NOMO-1 (cell line): Measurements from ENCODE around the gene RRP9.
"Not testable (repeated sequence)": the region's sequence is repeated elsewhere in the genome, so short reads cannot be mapped to it uniquely, and the experiment has no call there.

ENCODE experiments used
- DNase-seq, 2 experiments: peaks; one replicate each; lab custom pipeline; 2025; ENCODE audit not compliant: unreplicated experiment in 2 of 2; lab: John Stamatoyannopoulos, UW

RRP9 gene

DNA sequence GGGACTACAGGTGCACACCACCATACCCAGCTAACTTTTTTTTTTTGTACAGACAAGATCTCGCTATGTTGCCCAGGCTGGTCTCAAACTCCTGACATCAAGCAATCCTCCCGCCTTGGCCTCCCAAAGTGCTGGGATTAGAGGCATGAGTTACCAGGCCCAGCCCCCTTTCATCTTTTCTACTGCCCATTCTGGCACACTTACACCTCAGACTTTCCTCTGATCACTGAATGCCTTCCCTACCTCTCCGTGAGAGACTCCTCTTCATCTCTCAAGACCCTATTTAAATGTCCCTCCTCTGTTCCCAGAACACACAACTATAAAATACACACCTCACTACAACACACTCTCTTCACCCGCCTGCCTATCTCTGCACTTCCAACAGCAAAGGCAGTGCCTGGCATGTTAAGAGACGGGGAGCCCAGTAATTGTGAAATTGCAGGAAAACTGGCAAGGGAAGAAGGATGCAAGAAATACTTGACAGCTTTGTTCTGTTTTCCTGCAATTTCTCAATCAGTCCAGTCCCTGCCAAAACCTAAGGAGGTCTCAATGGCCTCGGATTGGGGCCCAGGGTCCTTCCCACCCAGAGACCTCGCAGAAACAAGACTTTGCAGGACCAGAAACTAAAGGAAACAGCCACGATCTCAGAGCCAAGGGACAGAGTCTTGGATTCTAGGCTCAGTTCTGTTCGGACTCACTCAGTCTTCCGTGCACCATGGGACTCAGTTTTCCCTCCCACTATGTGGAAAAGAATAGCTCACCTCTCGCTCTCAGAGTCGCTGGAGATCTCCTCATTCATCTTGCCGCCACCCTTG lies 849 bp downstream of the RRP9 start:
- no peak for DNase-seq

DNA sequence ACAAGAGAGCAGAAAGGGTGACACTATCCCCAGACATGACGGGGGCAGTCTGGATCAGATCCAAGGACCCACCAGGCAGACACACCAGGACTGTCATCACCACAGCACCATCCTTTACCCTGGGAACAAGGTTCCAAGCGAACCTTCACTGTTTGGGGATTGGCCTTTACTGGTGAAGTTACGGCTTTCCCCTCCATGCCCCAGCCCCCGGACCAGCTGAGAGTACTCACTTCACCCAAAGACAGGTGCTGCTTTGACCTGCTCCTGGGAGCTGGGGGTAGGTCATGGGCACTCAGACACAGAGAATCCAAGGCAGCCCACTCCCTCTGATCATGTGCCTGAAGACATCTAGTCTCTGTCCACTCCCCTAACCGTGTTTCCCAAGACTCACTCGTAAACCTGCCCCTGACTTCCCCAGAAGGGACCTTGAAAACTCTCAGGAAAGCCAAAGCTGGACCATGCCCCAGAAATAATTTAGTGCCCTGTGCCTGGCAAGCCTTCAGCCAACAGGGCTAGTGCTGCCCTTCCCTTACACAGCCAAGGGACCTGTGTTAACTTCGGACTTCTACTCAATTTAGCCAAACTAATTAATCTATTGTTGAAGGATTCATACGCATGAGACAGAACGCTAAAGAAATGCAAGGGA lies 2.8 kb downstream of the RRP9 start:
- no peak for DNase-seq

DNA sequence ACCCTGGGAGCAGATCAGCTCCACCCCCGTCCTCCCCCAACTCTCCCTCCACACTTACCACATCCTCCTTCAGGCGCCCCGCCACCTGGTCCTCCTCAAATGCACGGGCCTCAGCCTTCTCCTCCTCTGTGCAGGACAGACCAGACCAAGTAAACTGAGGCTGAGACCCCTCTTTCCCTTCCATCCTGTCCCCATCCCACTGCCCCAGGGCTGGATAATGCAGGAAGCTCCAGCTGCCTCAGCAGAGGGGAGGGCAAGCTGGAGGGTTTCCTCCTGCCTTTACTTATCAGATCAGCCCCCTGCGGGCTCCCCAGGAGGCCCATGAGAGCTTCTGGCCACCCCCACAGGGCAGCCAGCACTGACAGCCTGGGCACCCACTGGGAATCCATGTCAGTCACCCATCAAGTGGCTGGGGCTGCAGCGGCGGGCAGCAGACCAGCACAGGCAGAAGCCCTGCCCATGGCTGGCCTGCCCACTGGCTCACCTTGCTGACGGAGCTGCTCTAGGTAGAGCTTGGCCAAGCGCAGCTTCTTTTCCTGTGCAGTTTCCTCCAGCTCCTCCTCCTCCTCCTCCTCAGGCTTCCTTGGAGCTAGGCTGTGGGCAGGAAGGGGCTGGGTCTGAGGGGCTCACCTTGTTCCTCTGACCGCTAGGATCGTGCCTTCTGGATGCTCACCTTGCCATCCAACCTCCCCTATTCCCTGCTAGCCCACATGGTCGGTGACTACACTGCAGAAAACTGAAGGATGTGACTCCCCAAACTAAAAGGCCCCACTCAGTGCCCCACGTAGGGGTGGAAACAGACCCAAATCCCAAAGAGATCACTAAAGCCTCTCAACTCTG lies 3.9 kb downstream of the RRP9 start:
- no peak for DNase-seq

- no peak for DNase-seq
Measured at GRCh38 chr3:51937014-51937413, 4.7 kb downstream of the RRP9 start.

DNA sequence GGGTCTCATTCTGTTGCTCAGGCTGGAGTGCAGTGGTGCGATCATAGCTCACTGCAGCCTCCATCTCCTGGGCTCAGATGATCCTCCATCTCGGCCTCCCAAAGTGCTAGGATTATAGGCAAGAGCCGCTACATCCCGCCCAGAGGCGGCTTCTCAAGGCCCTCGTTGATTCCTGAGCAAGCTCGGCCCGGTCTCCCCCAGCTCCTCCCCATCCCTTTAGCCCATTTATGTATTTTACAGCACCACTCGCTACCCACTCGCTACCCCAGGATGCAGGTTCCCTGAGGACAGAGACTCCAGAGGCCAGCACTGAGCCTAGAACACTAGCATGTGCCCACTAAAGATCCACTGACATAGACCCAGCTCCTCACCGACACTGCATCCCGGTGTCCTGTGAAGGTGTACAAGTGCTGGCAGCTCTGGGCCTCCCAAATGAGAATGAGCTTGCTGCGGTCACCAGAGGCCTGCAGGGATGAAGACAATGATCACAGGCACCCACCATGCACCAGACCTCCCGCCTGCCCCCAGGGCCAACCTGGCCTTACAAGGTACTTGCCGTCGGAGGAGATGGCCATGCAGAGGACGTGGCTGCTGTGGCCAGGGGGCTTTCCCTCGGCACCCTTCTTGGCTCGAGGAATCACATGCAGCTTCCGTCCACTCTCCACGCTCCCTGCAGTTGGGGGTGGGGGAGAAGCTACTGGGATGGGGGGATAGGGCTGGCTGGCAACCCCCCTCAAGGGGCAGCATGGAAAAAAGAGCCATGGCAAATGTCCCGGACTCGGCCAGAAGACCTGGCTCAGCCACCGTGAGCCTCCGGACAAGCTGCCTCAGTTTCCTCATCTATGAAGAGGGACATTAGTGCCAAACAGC lies 5.6 kb downstream of the RRP9 start:
- no peak for DNase-seq

DNA sequence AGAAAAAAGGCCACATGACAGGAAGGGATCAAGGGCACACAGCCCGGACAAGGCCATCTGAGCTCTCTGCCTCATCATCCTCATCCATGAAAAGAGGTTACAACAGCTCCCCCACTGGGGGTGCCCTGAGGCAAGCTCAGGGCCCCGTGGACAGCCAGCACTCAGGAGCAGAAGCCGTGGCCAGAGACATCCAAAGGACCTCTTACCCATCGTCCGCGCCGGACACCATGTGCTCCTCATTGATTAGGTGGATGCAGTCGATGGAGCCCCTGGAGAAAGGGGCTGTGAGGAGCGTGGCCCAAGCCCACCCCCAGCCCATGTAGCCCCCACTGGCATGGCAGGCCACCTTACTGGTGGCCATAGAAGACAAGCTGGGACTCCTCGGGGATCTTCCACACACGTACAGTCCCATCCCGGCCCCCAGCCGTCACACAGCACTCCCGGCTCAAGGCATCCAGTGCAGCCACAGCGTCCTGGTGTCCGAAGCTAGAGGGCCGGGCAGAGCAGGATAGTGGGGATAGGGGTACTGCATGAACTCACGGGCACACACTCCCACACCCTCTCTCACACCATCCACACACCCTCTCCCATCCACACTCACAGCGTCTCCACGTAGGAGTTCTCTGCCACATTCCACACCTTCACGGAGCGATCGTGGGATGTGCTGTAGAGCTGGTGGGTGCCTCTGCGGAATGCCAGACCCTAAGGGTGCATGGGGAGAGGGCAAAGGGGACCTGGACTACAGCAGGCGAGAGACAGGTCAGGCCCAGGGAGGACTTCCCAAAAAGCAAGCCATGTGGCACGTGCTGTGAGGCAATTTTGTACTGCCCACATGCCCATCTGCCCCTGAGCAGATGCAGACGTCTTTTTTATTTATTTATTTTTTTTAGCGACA lies 6.5 kb downstream of the RRP9 start:
- no peak for DNase-seq

DNA sequence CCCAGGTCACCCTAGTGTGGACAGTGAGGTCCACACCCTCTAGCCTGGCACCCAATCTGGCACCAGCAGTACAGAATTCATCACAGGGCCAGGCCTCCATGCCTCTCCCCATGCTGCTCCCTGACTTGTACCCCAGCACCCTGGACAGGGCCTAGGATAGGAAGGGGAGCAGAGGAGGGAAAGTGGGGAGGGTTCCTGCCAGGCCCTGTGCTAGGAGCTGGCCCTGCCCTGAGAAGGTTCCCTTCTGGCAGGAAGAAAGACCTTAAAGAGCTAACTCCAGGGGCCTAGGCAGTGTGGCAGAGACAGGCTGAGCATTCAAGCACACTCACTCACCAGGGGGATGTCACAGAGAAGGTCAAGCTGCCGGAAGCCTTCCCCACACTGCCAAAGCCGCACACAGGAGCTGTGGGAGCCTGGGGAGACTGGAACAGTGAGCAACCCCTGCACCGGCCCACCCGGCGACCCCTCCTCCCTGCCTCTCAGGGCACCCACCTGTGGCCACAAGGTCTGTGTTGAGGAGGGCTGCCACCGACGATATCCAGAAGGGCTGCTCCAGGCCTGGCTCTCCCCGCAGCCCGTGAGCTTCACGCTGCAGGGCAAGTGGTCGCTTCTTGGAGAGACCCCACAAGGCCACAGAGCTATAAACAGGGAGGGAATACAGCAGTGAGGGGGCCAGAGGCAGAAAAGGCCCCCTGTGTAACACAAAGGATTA lies 7.4 kb downstream of the RRP9 start:
- DNase-seq, result no peak

DNA sequence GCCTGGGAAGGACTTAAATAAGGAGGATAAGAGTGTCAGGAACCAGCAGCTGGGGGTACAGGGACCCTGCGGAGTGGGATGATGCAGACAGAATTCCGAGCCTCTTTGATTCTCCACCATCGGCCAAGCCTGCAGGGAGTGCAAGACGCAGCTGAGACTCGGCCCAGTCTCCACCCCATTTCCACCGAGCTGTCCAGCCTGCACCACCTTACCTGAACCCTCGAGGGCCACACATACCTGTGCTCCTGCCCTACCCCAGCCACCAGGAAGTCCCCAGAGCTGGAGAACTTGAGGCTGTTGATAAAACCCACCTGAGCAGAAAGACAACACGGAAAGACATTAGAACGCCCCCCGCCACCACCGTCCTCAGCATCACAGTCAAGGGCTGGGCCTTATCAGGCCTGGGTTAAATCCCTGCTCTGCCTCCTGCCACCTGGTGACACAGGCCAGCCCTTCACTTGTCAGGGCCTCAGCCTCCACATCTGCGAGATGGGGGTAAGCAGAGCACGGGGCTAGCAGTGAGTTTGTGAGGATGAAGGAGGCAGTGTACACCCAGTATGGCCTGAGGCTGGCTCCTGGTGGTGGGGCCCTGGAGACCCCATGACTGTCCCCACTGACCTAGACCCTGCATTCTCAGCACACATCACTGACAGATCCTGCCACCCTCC lies 8.1 kb downstream of the RRP9 start:
- DNase-seq, result no peak

GRCh38 chr3:51932471-51933370 lies 9.0 kb downstream of the RRP9 start:
- no peak for DNase-seq

DNA sequence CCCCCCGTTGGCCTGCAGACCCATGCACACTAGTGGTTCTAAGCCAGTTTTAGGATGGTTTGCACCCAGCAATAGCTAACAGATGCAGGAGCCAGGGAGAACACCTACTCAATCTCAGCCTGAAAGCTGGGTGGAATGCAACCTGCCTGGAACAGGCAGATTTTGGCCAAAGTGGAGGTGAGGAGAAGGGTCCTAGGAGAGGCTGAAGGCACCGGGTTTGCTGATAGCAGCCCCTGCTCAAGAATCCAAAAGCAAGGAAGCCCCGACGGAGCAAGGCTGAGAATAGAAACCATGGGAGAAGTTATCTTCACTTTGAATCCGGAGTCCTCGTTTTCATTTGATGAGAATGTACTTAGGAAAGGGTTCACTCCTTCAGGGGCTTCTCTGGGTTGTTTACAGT lies 9.9 kb downstream of the RRP9 start:
- no peak for DNase-seq

GRCh38 chr3:51930439-51930838 lies 11.3 kb downstream of the RRP9 start:
- DNase-seq, result no peak

- DNase-seq, result peak in 1 of 2 experiments; percentile 14
Measured at GRCh38 chr3:51929420-51930003, 12.2 kb downstream of the RRP9 start.

GRCh38 chr3:51928981-51929380 lies 12.7 kb downstream of the RRP9 start:
- DNase-seq, result not testable (repeated sequence)

DNA sequence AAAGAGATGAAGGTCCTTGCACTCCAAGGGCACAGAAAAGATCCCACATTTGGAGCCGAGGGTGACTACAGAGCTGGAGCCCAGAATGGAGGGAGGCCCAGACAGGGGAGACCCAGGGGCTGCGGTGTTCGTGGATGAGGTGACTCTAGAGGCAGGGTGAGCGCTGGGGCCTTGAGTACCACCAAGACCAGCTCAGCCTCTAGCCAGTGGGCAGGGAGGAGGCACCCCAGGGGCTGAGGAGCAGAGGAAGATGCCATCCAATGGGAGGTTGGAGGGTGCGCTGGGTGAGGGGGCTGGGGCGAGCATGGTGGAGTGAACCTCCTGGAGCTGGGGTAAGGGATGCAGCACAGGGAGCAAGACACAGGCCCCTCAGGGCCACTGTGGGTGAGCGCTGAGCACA lies 13.3 kb downstream of the RRP9 start:
- DNase-seq, result no peak

GRCh38 chr3:51927061-51927977 lies 14.4 kb downstream of the RRP9 start:
- no peak for DNase-seq

- DNase-seq, result no peak
Measured at GRCh38 chr3:51921081-51921578, 20.6 kb downstream of the RRP9 start.
